Measurements from ENCODE around the gene NCOA5.

NCOA5 gene

GRCh38 chr20:46017272-46017671 lies 72.5 kb downstream of the NCOA5 start:
- no peak for DNase-seq (ENCODE audit: insufficient read length, low spot score)
- FAIRE-seq: no peak
- TF ChIP-seq POLR2A (IDR thresholded peaks at IDR 0.05; ENCODE audit: low read depth, low read length) (no peak), SPI1 (IDR thresholded peaks at IDR 0.05; ENCODE audit: low read depth, low read length) (no peak)

DNA sequence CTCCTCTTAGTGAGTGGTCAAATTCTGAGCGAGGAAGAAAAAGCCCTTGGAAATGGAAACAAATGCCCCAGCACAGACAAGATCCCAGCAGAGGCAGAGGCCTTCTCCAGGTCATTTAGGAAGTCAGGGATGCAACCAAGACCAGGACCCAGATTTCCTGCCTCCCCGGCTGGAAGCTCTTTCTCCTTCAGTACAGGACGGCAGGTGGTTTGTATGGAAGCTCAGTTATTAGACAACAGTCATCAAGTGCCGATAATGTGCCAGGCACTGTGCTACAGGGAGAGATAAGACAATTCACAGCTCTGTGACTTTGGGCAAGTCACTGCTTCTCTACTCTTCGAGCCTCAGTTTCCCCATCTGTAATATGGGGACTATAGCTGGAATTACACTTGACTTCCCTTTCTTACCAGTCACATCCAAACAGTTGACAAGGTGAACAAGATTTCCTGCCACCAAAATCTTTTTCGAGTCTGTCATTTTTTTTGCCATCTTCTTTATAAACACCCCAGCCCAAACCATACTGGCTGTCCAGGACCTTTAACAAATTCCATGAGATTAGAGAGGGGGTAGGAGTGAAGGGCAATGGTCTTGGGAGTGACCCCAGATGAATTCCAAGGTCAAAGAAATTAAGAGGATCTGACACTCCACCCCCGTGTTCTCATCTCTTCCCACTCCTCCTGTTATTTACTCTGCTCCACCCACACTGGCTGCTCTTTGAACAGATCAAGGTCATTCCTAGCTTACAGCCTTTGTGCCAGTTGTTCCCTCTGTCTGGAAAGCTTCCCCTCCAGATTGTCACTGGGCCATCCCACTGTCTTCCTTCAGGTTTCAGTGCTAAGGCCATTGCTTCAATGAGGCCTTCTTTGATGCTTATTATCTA lies 75.0 kb downstream of the NCOA5 start:
- TF ChIP-seq SPI1 (IDR thresholded peaks at IDR 0.05; ENCODE audit: low read depth, low read length) (no peak), POLR2A (IDR thresholded peaks at IDR 0.05; ENCODE audit: low read depth, low read length) (no peak), POLR2AphosphoS5 (IDR thresholded peaks at IDR 0.05; ENCODE audit: low read depth, low read length) (no peak), TAF1 (IDR thresholded peaks at IDR 0.05; ENCODE audit: low read depth, low read length) (no peak), POU2F2 (IDR thresholded peaks at IDR 0.05; ENCODE audit: low read depth, low read length) (no peak), PAX5 (IDR thresholded peaks at IDR 0.05; ENCODE audit: insufficient read depth, low read length, severe bottlenecking) (no peak)
- no peak for DNase-seq (ENCODE audit: insufficient read length, low spot score)
- FAIRE-seq: no peak

DNA sequence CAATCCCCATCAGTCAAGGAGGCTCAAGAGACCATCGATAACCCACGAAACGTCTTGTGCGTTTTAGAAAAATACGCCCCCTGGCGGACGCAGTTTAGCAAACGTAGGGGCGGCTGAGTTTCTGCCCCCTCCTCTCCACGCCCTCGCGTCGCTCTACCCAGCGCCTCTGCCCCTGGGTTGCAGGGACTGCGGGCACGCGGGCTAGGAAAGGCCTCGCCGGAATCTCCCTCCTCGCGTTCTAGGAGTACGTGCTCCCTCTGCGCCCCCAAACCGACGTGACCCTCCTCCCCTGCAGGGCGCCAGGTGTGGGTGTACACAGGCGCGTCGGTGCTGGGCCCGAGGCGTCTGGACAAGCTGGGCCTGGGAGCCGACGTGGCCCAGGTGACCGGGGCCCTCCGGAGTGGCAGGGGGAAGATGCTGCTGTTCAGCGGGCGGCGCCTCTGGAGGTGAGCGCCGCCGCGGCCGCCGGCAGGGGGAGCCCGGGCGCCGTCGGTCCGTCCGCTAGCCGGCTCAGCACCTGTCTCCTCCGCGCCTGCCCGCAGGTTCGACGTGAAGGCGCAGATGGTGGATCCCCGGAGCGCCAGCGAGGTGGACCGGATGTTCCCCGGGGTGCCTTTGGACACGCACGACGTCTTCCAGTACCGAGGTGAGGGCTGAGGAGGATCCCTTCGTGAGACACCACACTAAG lies 75.8 kb downstream of the NCOA5 start:
- FAIRE-seq: peak; percentile 83
- peak; percentile 88 for DNase-seq (ENCODE audit: insufficient read length, low spot score)
- TF ChIP-seq TAF1 (IDR thresholded peaks at IDR 0.05; ENCODE audit: low read depth, low read length) (no peak), POLR2AphosphoS5 (IDR thresholded peaks at IDR 0.05; ENCODE audit: low read depth, low read length) (no peak), POLR2A (IDR thresholded peaks at IDR 0.05; ENCODE audit: low read depth, low read length) (no peak), PAX5 (IDR thresholded peaks at IDR 0.05; ENCODE audit: insufficient read depth, low read length, severe bottlenecking) (no peak), POU2F2 (IDR thresholded peaks at IDR 0.05; ENCODE audit: low read depth, low read length) (no peak), SPI1 (IDR thresholded peaks at IDR 0.05; ENCODE audit: low read depth, low read length) (no peak)

GRCh38 chr20:46013322-46013828 lies 76.4 kb downstream of the NCOA5 start:
- FAIRE-seq (no peak), DNase-seq (ENCODE audit: insufficient read length, low spot score) (no peak)
- TF ChIP-seq TAF1 (IDR thresholded peaks at IDR 0.05; ENCODE audit: low read depth, low read length): no peak
- TF ChIP-seq POU2F2 (IDR thresholded peaks at IDR 0.05; ENCODE audit: low read depth, low read length): no peak
- no peak for TF ChIP-seq SPI1 (IDR thresholded peaks at IDR 0.05; ENCODE audit: low read depth, low read length)
- TF ChIP-seq POLR2AphosphoS5 (IDR thresholded peaks at IDR 0.05; ENCODE audit: low read depth, low read length): no peak
- TF ChIP-seq PAX5 (IDR thresholded peaks at IDR 0.05; ENCODE audit: insufficient read depth, low read length, severe bottlenecking): no peak
- TF ChIP-seq POLR2A (IDR thresholded peaks at IDR 0.05; ENCODE audit: low read depth, low read length): no peak

DNA sequence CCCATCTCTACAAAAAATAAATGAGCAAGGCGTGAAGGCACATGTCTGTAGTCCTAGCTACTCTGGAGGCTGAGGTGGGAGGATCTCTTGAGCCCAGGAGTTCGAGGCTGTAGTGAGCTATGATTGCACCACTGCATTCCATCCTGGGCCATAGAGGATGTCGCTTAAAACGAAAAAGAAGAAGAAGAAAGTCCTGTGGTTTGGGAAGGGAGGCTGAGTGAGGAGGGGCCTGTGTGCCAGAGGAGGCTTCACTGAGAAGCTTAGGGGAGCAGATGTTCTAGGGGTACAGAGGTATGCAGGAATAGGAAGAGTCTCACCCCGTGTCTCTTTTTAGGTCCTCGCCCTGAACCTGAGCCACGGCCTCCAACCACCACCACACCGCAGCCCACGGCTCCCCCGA lies 76.8 kb downstream of the NCOA5 start:
- no peak for DNase-seq (ENCODE audit: insufficient read length, low spot score)
- no peak for FAIRE-seq
- TF ChIP-seq SPI1 (IDR thresholded peaks at IDR 0.05; ENCODE audit: low read depth, low read length): no peak
- no peak for TF ChIP-seq POLR2A (IDR thresholded peaks at IDR 0.05; ENCODE audit: low read depth, low read length)
- TF ChIP-seq TAF1 (IDR thresholded peaks at IDR 0.05; ENCODE audit: low read depth, low read length): no peak
- TF ChIP-seq POLR2AphosphoS5 (IDR thresholded peaks at IDR 0.05; ENCODE audit: low read depth, low read length): no peak
- TF ChIP-seq POU2F2 (IDR thresholded peaks at IDR 0.05; ENCODE audit: low read depth, low read length): no peak
- no peak for TF ChIP-seq PAX5 (IDR thresholded peaks at IDR 0.05; ENCODE audit: insufficient read depth, low read length, severe bottlenecking)

DNA sequence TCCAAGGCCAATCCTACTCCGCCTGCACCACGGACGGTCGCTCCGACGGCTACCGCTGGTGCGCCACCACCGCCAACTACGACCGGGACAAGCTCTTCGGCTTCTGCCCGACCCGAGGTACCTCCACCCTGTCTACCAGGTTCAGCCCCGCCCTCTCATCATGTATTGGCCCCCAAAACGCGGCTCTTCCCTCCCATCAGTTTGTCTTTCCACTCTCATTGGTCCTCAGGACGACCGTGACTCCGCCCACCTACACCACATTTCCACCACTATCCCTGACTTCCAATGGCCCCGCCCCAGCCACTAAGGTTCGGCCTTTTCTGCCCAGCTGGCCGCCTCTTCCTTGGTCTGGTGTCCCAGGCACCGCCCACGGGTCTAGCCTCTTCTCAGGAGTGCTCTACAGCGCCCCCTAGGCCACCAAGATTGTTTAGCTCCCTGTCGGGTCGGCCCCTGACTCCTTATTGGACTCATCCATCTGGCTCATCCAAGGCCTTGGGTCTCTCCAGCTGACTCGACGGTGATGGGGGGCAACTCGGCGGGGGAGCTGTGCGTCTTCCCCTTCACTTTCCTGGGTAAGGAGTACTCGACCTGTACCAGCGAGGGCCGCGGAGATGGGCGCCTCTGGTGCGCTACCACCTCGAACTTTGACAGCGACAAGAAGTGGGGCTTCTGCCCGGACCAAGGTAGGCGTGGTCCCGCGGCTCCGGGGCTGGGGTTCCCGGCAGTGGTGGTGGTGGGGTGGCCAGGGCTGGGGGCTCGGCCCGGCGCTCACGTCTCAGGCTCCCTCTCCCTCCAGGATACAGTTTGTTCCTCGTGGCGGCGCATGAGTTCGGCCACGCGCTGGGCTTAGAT lies 77.9 kb downstream of the NCOA5 start:
- FAIRE-seq (no peak), DNase-seq (ENCODE audit: insufficient read length, low spot score) (no peak)
- no peak for TF ChIP-seq POU2F2 (IDR thresholded peaks at IDR 0.05; ENCODE audit: low read depth, low read length)
- no peak for TF ChIP-seq PAX5 (IDR thresholded peaks at IDR 0.05; ENCODE audit: insufficient read depth, low read length, severe bottlenecking)
- TF ChIP-seq POLR2AphosphoS5 (IDR thresholded peaks at IDR 0.05; ENCODE audit: low read depth, low read length): no peak
- TF ChIP-seq SPI1 (IDR thresholded peaks at IDR 0.05; ENCODE audit: low read depth, low read length): no peak
- no peak for TF ChIP-seq POLR2A (IDR thresholded peaks at IDR 0.05; ENCODE audit: low read depth, low read length)
- no peak for TF ChIP-seq TAF1 (IDR thresholded peaks at IDR 0.05; ENCODE audit: low read depth, low read length)
